ENCODE measurements around the gene NCBP2L.

- no peak for TF ChIP-seq USF2 (CRISPR knock-in tag; IDR thresholded peaks at IDR 0.05)
- TF ChIP-seq CTCF (IDR thresholded peaks at IDR 0.05) = no peak
- TF ChIP-seq HMGXB4 (CRISPR knock-in tag; IDR thresholded peaks at IDR 0.05) = no peak
- TF ChIP-seq NR3C1 (CRISPR knock-in tag; conservative IDR thresholded peaks at IDR 0.05; ENCODE audit: low read depth) = no peak
- no peak for TF ChIP-seq ZSCAN18 (CRISPR knock-in tag; IDR thresholded peaks at IDR 0.05)
- no peak for TF ChIP-seq KAT7 (CRISPR knock-in tag; IDR thresholded peaks at IDR 0.05; ENCODE audit: borderline replicate concordance)
- TF ChIP-seq ETV6 (CRISPR knock-in tag; IDR thresholded peaks at IDR 0.05) = no peak
- no peak for TF ChIP-seq ZNF425 (CRISPR knock-in tag; conservative IDR thresholded peaks at IDR 0.05)
- TF ChIP-seq IRF2 (CRISPR knock-in tag; IDR thresholded peaks at IDR 0.05; ENCODE audit: borderline replicate concordance, low read depth) = no peak
- no peak for TF ChIP-seq E2F1 (CRISPR knock-in tag; IDR thresholded peaks at IDR 0.05)
- TF ChIP-seq FOXP1 (CRISPR knock-in tag; IDR thresholded peaks at IDR 0.05; ENCODE audit: borderline replicate concordance) = no peak
- TF ChIP-seq NFYB (CRISPR knock-in tag; conservative IDR thresholded peaks at IDR 0.05; ENCODE audit: low read depth) = no peak
- no peak for TF ChIP-seq SP1 (CRISPR knock-in tag; conservative IDR thresholded peaks at IDR 0.05)
- TF ChIP-seq ZBTB21 (CRISPR knock-in tag; IDR thresholded peaks at IDR 0.05; ENCODE audit: borderline replicate concordance) = no peak
Measured at GRCh38 chrX:107744868-107745267, 32.7 kb upstream of the NCBP2L start.
